Mesendoderm (in vitro differentiated cells): ENCODE results near the gene ACE2.

Experiments
- DNase-seq: peaks from one replicate; pipeline ENCODE4 v3.0.0; 2013
- H2AK5ac ChIP-seq: 2 replicates; pipeline ENCODE4 v1.6.1; 2013; ENCODE audit warnings: low read length, inconsistent platforms
- H2BK120ac ChIP-seq: 2 replicates; pipeline ENCODE4 v1.6.1; 2013; ENCODE audit warnings: low read depth, mild to moderate bottlenecking, low read length, moderate library complexity, mixed read lengths
- H2BK15ac ChIP-seq: replicated peaks from 2 replicates; pipeline ENCODE4 v1.6.1; 2013; ENCODE audit warnings: low read depth, mild to moderate bottlenecking, moderate library complexity
- H2BK5ac ChIP-seq: 2 replicates; pipeline ENCODE4 v1.6.1; 2013; ENCODE audit warnings: low read length, inconsistent platforms
- H3K18ac ChIP-seq: 2 replicates; pipeline ENCODE4 v1.6.1; 2013; ENCODE audit warnings: mild to moderate bottlenecking, low read length, mixed read lengths
- H3K23ac ChIP-seq: one replicate; pipeline ENCODE4 v1.6.1; 2013; ENCODE audit warnings: low read length
- H3K27ac ChIP-seq: 2 replicates; pipeline ENCODE4 v1.5.1; 2013; ENCODE audit warnings: low read depth, mild to moderate bottlenecking, inconsistent platforms, low read length, moderate library complexity
- H3K27me3 ChIP-seq: 2 replicates; pipeline ENCODE4 v1.6.1; 2013; ENCODE audit warnings: low read length, control low read depth, mild to moderate bottlenecking, inconsistent platforms; ENCODE audit not compliant: insufficient read depth, poor library complexity
- H3K36me3 ChIP-seq: 2 replicates; pipeline ENCODE4 v1.6.1; 2013; ENCODE audit warnings: low read length, inconsistent platforms; ENCODE audit not compliant: control insufficient read depth, insufficient read depth
- H3K4ac ChIP-seq: one replicate; pipeline ENCODE4 v1.6.1; 2013; ENCODE audit warnings: low read depth, mild to moderate bottlenecking, low read length, moderate library complexity
- H3K4me1 ChIP-seq: 2 replicates; pipeline ENCODE4 v1.6.1; 2013; ENCODE audit warnings: low read depth, low read length, inconsistent platforms; ENCODE audit not compliant: control insufficient read depth
- H3K4me2 ChIP-seq: 2 replicates; pipeline ENCODE4 v1.6.1; 2013; ENCODE audit warnings: low read length
- H3K4me3 ChIP-seq: 2 replicates; pipeline ENCODE4 v1.5.1; 2013; ENCODE audit warnings: mild to moderate bottlenecking, low read length
- H3K56ac ChIP-seq: one replicate; pipeline ENCODE4 v1.6.1; 2013; ENCODE audit warnings: low read length
- H3K79me1 ChIP-seq: 2 replicates; pipeline ENCODE4 v1.6.1; 2013; ENCODE audit warnings: low read length, inconsistent platforms
- H3K79me2 ChIP-seq: 2 replicates; pipeline ENCODE4 v1.6.1; 2013; ENCODE audit warnings: mild to moderate bottlenecking, low read length; ENCODE audit not compliant: control insufficient read depth, insufficient read depth
- H3K9ac ChIP-seq: 2 replicates; pipeline ENCODE4 v1.6.1; 2013; ENCODE audit warnings: low read length, inconsistent platforms
- H4K5ac ChIP-seq: one replicate; pipeline ENCODE4 v1.6.1; 2013; ENCODE audit warnings: low read length
- H4K8ac ChIP-seq: one replicate; pipeline ENCODE4 v1.6.1; 2013; ENCODE audit warnings: low read depth, mild to moderate bottlenecking, control low read depth, low read length, moderate library complexity
- WGBS: extraction: QIAGEN DNeasy Blood & Tissue Kit; methylation state at CpG from one replicate; pipeline ENCODE4 v1.1.7; 2013; ENCODE audit warnings: low lambda C conversion rate, missing lambda C conversion rate; ENCODE audit not compliant: insufficient coverage; ENCODE audit errors: extremely low coverage; 5-methylcytosine and 5-hydroxymethylcytosine counted together

The ACE2 gene

GRCh38 chrX:15600049-15600448 lies 711 bp downstream of the ACE2 start:
- Histone ChIP-seq H3K4ac (no peak overlapping the region), H3K18ac (no peak overlapping the region), H3K79me1 (no peaks in the 10 kb centered on the region), H4K8ac (no peak overlapping the region), H3K4me3 (no peak overlapping the region), H2AK5ac (no peak overlapping the region), H3K9ac (no peak overlapping the region), H3K4me1 (no peaks in the 10 kb centered on the region), H3K27me3 (no peaks in the 10 kb centered on the region), H3K56ac (no peak overlapping the region), H3K23ac (no peak overlapping the region), H4K5ac (no peak overlapping the region), H3K27ac (no peak overlapping the region), H2BK5ac (no peak overlapping the region), H2BK15ac (no peak overlapping the region), H2BK120ac (no peak overlapping the region), H3K4me2 (no peak overlapping the region), H3K79me2 (no peaks in the 10 kb centered on the region), H3K36me3 (no peaks in the 10 kb centered on the region)
- DNase-seq: peak; percentile 81

GRCh38 chrX:15599461-15599860 lies 1.3 kb downstream of the ACE2 start:
- no CpG with 5 or more reads among the region's 4 CpGs for WGBS

GRCh38 chrX:15598026-15598425 lies 2.7 kb downstream of the ACE2 start:
- Histone ChIP-seq H2AK5ac (no peak overlapping the region), H3K23ac (no peak overlapping the region), H3K79me2 (no peaks in the 10 kb centered on the region), H4K5ac (no peak overlapping the region), H2BK5ac (no peak overlapping the region), H2BK120ac (no peak overlapping the region), H2BK15ac (no peak overlapping the region), H3K36me3 (no peaks in the 10 kb centered on the region), H3K4ac (no peak overlapping the region), H3K27me3 (no peaks in the 10 kb centered on the region), H3K4me1 (no peaks in the 10 kb centered on the region), H3K56ac (no peak overlapping the region), H3K9ac (no peak overlapping the region), H3K27ac (no peak overlapping the region), H3K4me3 (no peak overlapping the region), H4K8ac (no peak overlapping the region), H3K18ac (no peak overlapping the region), H3K79me1 (no peaks in the 10 kb centered on the region), H3K4me2 (no peak overlapping the region)
- WGBS: no CpG with 5 or more reads among the region's 3 CpGs
- peak; percentile 80 for DNase-seq

More at GRCh38 chrX:15599461-15599860, 1.3 kb downstream of the ACE2 start:
- Histone ChIP-seq H3K9ac (no peak overlapping the region), H4K8ac (no peak overlapping the region), H3K4me3 (no peak overlapping the region), H2AK5ac (no peak overlapping the region), H2BK5ac (no peak overlapping the region), H3K4me1 (no peaks in the 10 kb centered on the region), H4K5ac (no peak overlapping the region), H3K56ac (no peak overlapping the region), H3K4me2 (no peak overlapping the region), H3K36me3 (no peaks in the 10 kb centered on the region), H3K23ac (no peak overlapping the region), H3K4ac (no peak overlapping the region), H3K27me3 (no peaks in the 10 kb centered on the region), H2BK120ac (peak overlapping the region; percentile 36), H3K18ac (no peak overlapping the region), H3K27ac (no peak overlapping the region), H2BK15ac (peak overlapping the region; percentile 74), H3K79me2 (no peaks in the 10 kb centered on the region), H3K79me1 (no peaks in the 10 kb centered on the region)
- DNase-seq: no peak

GRCh38 chrX:15594371-15594770 lies 6.4 kb downstream of the ACE2 start:
- Histone ChIP-seq H3K4me2 (no peak overlapping the region), H3K18ac (no peak overlapping the region), H3K79me1 (no peaks in the 10 kb centered on the region), H3K36me3 (no peaks in the 10 kb centered on the region), H3K4ac (no peak overlapping the region), H3K27ac (no peak overlapping the region), H3K27me3 (no peaks in the 10 kb centered on the region), H3K4me1 (no peaks in the 10 kb centered on the region), H3K9ac (no peak overlapping the region), H3K4me3 (no peak overlapping the region), H4K8ac (no peak overlapping the region), H2AK5ac (no peak overlapping the region), H3K79me2 (no peaks in the 10 kb centered on the region), H2BK5ac (no peak overlapping the region), H2BK120ac (no peak overlapping the region), H2BK15ac (no peak overlapping the region), H4K5ac (no peak overlapping the region), H3K23ac (no peak overlapping the region), H3K56ac (no peak overlapping the region)
- no CpG with 5 or more reads among the region's 2 CpGs for WGBS
- no peak for DNase-seq

- H3K4me1 ChIP-seq: no peaks in the 10 kb centered on the region
- no peak overlapping the region for H2AK5ac ChIP-seq
- H3K4ac ChIP-seq: no peak overlapping the region
- H2BK5ac ChIP-seq: no peak overlapping the region
- peak; percentile 16 for DNase-seq
- H3K9ac ChIP-seq: no peak overlapping the region
- H4K8ac ChIP-seq: no peak overlapping the region
- no peaks in the 10 kb centered on the region for H3K36me3 ChIP-seq
- H4K5ac ChIP-seq: no peak overlapping the region
- H2BK15ac ChIP-seq: no peak overlapping the region
- H3K4me2 ChIP-seq: no peak overlapping the region
- no peaks in the 10 kb centered on the region for H3K79me2 ChIP-seq
- H3K18ac ChIP-seq: no peak overlapping the region
- no peak overlapping the region for H2BK120ac ChIP-seq
- no peaks in the 10 kb centered on the region for H3K27me3 ChIP-seq
- no CpG with 5 or more reads among the region's 5 CpGs for WGBS
- no peak overlapping the region for H3K27ac ChIP-seq
- H3K79me1 ChIP-seq: no peaks in the 10 kb centered on the region
- H3K4me3 ChIP-seq: no peak overlapping the region
- no peak overlapping the region for H3K23ac ChIP-seq
- no peak overlapping the region for H3K56ac ChIP-seq
Observed at GRCh38 chrX:15579778-15580747, 20.7 kb downstream of the ACE2 start.

GRCh38 chrX:15576019-15576418 lies 24.7 kb downstream of the ACE2 start:
- Histone ChIP-seq H3K9ac (no peak overlapping the region), H2BK5ac (no peak overlapping the region), H3K79me1 (no peaks in the 10 kb centered on the region), H2BK120ac (no peak overlapping the region), H3K23ac (no peak overlapping the region), H3K36me3 (no peaks in the 10 kb centered on the region), H3K79me2 (no peaks in the 10 kb centered on the region), H4K5ac (no peak overlapping the region), H3K18ac (no peak overlapping the region), H3K4ac (no peak overlapping the region), H4K8ac (no peak overlapping the region), H3K4me2 (no peak overlapping the region), H3K4me1 (no peaks in the 10 kb centered on the region), H2AK5ac (no peak overlapping the region), H3K27me3 (no peaks in the 10 kb centered on the region), H2BK15ac (no peak overlapping the region), H3K4me3 (no peak overlapping the region), H3K56ac (no peak overlapping the region), H3K27ac (no peak overlapping the region)
- no peak for DNase-seq
- WGBS: no CpG with 5 or more reads among the region's 1 CpG
